Upper lobe of left lung (tissue), 4 donors: ENCODE results near the gene ADAP2.

ENCODE experiments used
- CTCF ChIP-seq, 6 experiments: fragments of 450-650 bp in 4 of 6; fragments of 200-600 bp in 2 of 6; sonication (generic) in 2 of 6; IDR thresholded peaks; one replicate each; pipeline ENCODE4 v1.5.1; 2016 to 2019; ENCODE audit warnings: antibody characterized with exemption in 6 of 6
- EP300 ChIP-seq, 4 donors: sonication (generic); formaldehyde crosslinking; IDR thresholded peaks; one replicate each; pipeline ENCODE4 v1.5.1; 2017; ENCODE audit warnings: antibody characterized with exemption in 4 of 4, control low read depth in 2 of 4
- POLR2A ChIP-seq, 4 donors: fragments of 450-650 bp; IDR thresholded peaks; one replicate each; pipeline ENCODE4 v1.5.1; 2016 to 2017; ENCODE audit warnings: antibody characterized with exemption in 4 of 4, mild to moderate bottlenecking in 2 of 4
- POLR2AphosphoS5 ChIP-seq, 2 donors: sonication (generic); formaldehyde crosslinking; IDR thresholded peaks; one replicate each; pipeline ENCODE4 v1.5.1; 2017; ENCODE audit warnings: antibody characterized with exemption in 2 of 2

- TF ChIP-seq CTCF (IDR thresholded peaks at IDR 0.05) (no peak), POLR2AphosphoS5 (IDR thresholded peaks at IDR 0.05) (no peak), POLR2A (IDR thresholded peaks at IDR 0.05) (peak in 1 of 4 donors; percentile 11), EP300 (IDR thresholded peaks at IDR 0.05) (no peak)
Measured at GRCh38 chr17:30969989-30970830, 48.5 kb downstream of the ADAP2 start.
